Measurements from ENCODE around the gene NELL1. TPM values are rescaled to one million over a fixed set of nuclear protein-coding genes. Genes with fewer than 3 reads are reported as not detected.

Gene NELL1
- total RNA-seq, 4 donors from 2014 or later = not detected

GRCh38 chr11:21254055-21254454 lies 584.7 kb downstream of the NELL1 start:
- Histone ChIP-seq H3K27ac (no peak overlapping the region), H3K36me3 (no peaks in the 10 kb centered on the region), H3K9me3 (no peaks in the 10 kb centered on the region), H3K4me1 (no peaks in the 10 kb centered on the region), H3K27me3 (no peaks in the 10 kb centered on the region), H3K4me3 (no peak overlapping the region)
- in situ Hi-C loops (cut with MboI; ENCODE audit: low sequenced_read_pairs in 4 of 4) (no loop called here), intact Hi-C loops (cut with DNase I; ENCODE audit: low total_unique reads) (no loop called here)
- ATAC-seq (no peak), DNase-seq (no peak)
- no peak for TF ChIP-seq POLR2A (IDR thresholded peaks at IDR 0.05)
- TF ChIP-seq CTCF (IDR thresholded peaks at IDR 0.05 in 4 of 5, conservative IDR thresholded peaks at IDR 0.05 in 1 of 5) = no peak

GRCh38 chr11:21254790-21255189 lies 585.4 kb downstream of the NELL1 start:
- TF ChIP-seq POLR2A (IDR thresholded peaks at IDR 0.05) (no peak), CTCF (IDR thresholded peaks at IDR 0.05 in 4 of 5, conservative IDR thresholded peaks at IDR 0.05 in 1 of 5) (no peak)
- Histone ChIP-seq H3K4me3 (no peak overlapping the region), H3K27me3 (no peaks in the 10 kb centered on the region), H3K36me3 (no peaks in the 10 kb centered on the region), H3K27ac (no peak overlapping the region), H3K9me3 (no peaks in the 10 kb centered on the region), H3K4me1 (no peaks in the 10 kb centered on the region)
- ATAC-seq = no peak
- DNase-seq = no peak
- in situ Hi-C loops (cut with MboI; ENCODE audit: low sequenced_read_pairs in 4 of 4) (no loop called here), intact Hi-C loops (cut with DNase I; ENCODE audit: low total_unique reads) (no loop called here)

GRCh38 chr11:21257461-21257860 lies 588.1 kb downstream of the NELL1 start:
- in situ Hi-C loops (cut with MboI; ENCODE audit: low sequenced_read_pairs in 4 of 4) = no loop called here
- DNase-seq = no peak
- Histone ChIP-seq H3K27me3 (no peaks in the 10 kb centered on the region), H3K4me1 (no peaks in the 10 kb centered on the region), H3K27ac (no peak overlapping the region), H3K36me3 (no peaks in the 10 kb centered on the region), H3K4me3 (no peak overlapping the region), H3K9me3 (no peaks in the 10 kb centered on the region)
- intact Hi-C loops (cut with DNase I; ENCODE audit: low total_unique reads) = no loop called here
- no peak for TF ChIP-seq POLR2A (IDR thresholded peaks at IDR 0.05)
- no peak for TF ChIP-seq CTCF (IDR thresholded peaks at IDR 0.05 in 4 of 5, conservative IDR thresholded peaks at IDR 0.05 in 1 of 5)
- ATAC-seq = no peak

- Histone ChIP-seq H3K4me3 (no peak overlapping the region), H3K36me3 (no peaks in the 10 kb centered on the region), H3K27me3 (no peaks in the 10 kb centered on the region), H3K9me3 (no peaks in the 10 kb centered on the region), H3K27ac (no peak overlapping the region), H3K4me1 (no peaks in the 10 kb centered on the region)
- intact Hi-C loops (cut with DNase I; ENCODE audit: low total_unique reads) = no loop called here
- DNase-seq = no peak
- TF ChIP-seq CTCF (IDR thresholded peaks at IDR 0.05 in 4 of 5, conservative IDR thresholded peaks at IDR 0.05 in 1 of 5) = no peak
- no peak for TF ChIP-seq POLR2A (IDR thresholded peaks at IDR 0.05)
- ATAC-seq = no peak
- in situ Hi-C loops (cut with MboI; ENCODE audit: low sequenced_read_pairs in 4 of 4) = no loop called here
Observed at GRCh38 chr11:21258414-21258813, 589.0 kb downstream of the NELL1 start.

- Histone ChIP-seq H3K4me1 (no peaks in the 10 kb centered on the region), H3K9me3 (no peaks in the 10 kb centered on the region), H3K27me3 (no peaks in the 10 kb centered on the region), H3K36me3 (no peaks in the 10 kb centered on the region), H3K4me3 (no peak overlapping the region), H3K27ac (no peak overlapping the region)
- no peak for TF ChIP-seq CTCF (IDR thresholded peaks at IDR 0.05 in 4 of 5, conservative IDR thresholded peaks at IDR 0.05 in 1 of 5)
- no peak for TF ChIP-seq POLR2A (IDR thresholded peaks at IDR 0.05)
- intact Hi-C loops (cut with DNase I; ENCODE audit: low total_unique reads) = no loop called here
- ATAC-seq (no peak), DNase-seq (no peak)
- in situ Hi-C loops (cut with MboI; ENCODE audit: low sequenced_read_pairs in 4 of 4) = no loop called here
Observed at GRCh38 chr11:21260101-21260500, 590.7 kb downstream of the NELL1 start.
